SK-N-SH treated with all-trans-retinoic acid at 6 μM for 48 hours (cell line): ENCODE results near the gene RBM45.

Experiments
- ISL1 ChIP-seq: fragments of 250-450 bp; sonication (Bioruptor Pico); IDR thresholded peaks from 2 replicates; pipeline ENCODE4 v2.1.2; 2022; ENCODE audit warnings: mild to moderate bottlenecking, moderate library complexity
- OSR1 ChIP-seq: fragments of 250-450 bp; sonication (Bioruptor Pico); IDR thresholded peaks from 2 replicates; pipeline ENCODE4 v1.8.0; 2022; ENCODE audit warnings: moderate library complexity, mild to moderate bottlenecking, inconsistent platforms
- PATZ1 ChIP-seq: fragments of 250-450 bp; sonication (Bioruptor Pico); IDR thresholded peaks from 2 replicates; pipeline ENCODE4 v1.8.0; 2020; ENCODE audit warnings: mild to moderate bottlenecking, moderate library complexity, borderline replicate concordance
- RARB ChIP-seq: fragments of 250-450 bp; sonication (Bioruptor Pico); IDR thresholded peaks from 2 replicates; pipeline ENCODE4 v1.8.0; 2021; ENCODE audit warnings: mild to moderate bottlenecking, moderate library complexity
- SNAI2 ChIP-seq: fragments of 250-450 bp; sonication (Bioruptor Pico); IDR thresholded peaks from 2 replicates; pipeline ENCODE4 v1.5.0; 2020; ENCODE audit warnings: mild to moderate bottlenecking, moderate library complexity
- TOX ChIP-seq: fragments of 250-450 bp; sonication (Bioruptor Pico); IDR thresholded peaks from 2 replicates; pipeline ENCODE4 v1.8.0; 2021; ENCODE audit warnings: mild to moderate bottlenecking, moderate library complexity, borderline replicate concordance
- ZFP3 ChIP-seq: fragments of 250-450 bp; sonication (Bioruptor Pico); IDR thresholded peaks from 2 replicates; pipeline ENCODE4 v1.5.0; 2020; ENCODE audit warnings: mild to moderate bottlenecking, moderate library complexity
- ZFP30 ChIP-seq: fragments of 450-650 bp; formaldehyde crosslinking; IDR thresholded peaks from 2 replicates; pipeline ENCODE4 v1.5.0; 2022; ENCODE audit warnings: mild to moderate bottlenecking, moderate library complexity
- ZNF70 ChIP-seq: fragments of 450-650 bp; formaldehyde crosslinking; IDR thresholded peaks from 2 replicates; pipeline ENCODE4 v1.5.0; 2020; ENCODE audit warnings: mild to moderate bottlenecking, moderate library complexity
- TF ChIP-seq, protein P1 (sequence below): fragments of 250-450 bp; sonication (Bioruptor Pico); IDR thresholded peaks from 2 replicates; pipeline ENCODE4 v1.8.0; 2021; ENCODE audit warnings: low read depth, mild to moderate bottlenecking, moderate library complexity, borderline replicate concordance
- TF ChIP-seq, protein P2 (sequence below): fragments of 250-450 bp; sonication (Bioruptor Pico); IDR thresholded peaks from 2 replicates; pipeline ENCODE4 v1.5.1; 2020; ENCODE audit warnings: low read depth, mild to moderate bottlenecking, moderate library complexity
- TF ChIP-seq, protein P3 (sequence below): fragments of 250-450 bp; sonication (Bioruptor Pico); IDR thresholded peaks from 2 replicates; pipeline ENCODE4 v1.5.1; 2021; ENCODE audit warnings: mild to moderate bottlenecking, moderate library complexity

DNA sequence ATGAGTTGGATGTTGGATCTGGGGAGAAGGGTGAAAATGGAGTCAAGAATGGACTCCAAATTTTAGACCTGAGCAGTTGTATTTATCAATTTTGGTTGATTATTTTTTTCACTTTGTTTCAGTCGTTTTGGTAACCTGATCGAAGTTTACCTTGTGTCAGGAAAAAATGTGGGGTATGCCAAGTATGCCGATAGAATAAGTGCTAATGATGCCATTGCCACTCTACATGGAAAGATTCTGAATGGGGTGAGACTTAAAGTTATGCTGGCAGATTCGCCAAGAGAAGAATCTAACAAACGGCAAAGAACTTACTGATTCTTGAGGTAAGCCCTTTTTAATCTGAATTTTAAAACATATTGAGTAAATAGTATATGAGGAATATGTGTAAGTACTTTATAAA lies 13.6 kb downstream of the RBM45 start:
- TF ChIP-seq PATZ1 (no peak), SNAI2 (no peak), ZNF70 (CRISPR knock-in tag) (no peak), OSR1 (CRISPR knock-in tag) (no peak), TOX (no peak), RARB (no peak), ZFP3 (CRISPR knock-in tag) (no peak), ISL1 (CRISPR knock-in tag) (no peak), ZFP30 (CRISPR knock-in tag) (no peak)
- TF ChIP-seq, protein P1, sequence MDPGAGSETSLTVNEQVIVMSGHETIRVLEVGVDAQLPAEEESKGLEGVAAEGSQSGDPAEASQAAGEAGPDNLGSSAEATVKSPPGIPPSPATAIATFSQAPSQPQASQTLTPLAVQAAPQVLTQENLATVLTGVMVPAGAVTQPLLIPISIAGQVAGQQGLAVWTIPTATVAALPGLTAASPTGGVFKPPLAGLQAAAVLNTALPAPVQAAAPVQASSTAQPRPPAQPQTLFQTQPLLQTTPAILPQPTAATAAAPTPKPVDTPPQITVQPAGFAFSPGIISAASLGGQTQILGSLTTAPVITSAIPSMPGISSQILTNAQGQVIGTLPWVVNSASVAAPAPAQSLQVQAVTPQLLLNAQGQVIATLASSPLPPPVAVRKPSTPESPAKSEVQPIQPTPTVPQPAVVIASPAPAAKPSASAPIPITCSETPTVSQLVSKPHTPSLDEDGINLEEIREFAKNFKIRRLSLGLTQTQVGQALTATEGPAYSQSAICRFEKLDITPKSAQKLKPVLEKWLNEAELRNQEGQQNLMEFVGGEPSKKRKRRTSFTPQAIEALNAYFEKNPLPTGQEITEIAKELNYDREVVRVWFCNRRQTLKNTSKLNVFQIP (CRISPR knock-in tag): no peak
- TF ChIP-seq, protein P2, sequence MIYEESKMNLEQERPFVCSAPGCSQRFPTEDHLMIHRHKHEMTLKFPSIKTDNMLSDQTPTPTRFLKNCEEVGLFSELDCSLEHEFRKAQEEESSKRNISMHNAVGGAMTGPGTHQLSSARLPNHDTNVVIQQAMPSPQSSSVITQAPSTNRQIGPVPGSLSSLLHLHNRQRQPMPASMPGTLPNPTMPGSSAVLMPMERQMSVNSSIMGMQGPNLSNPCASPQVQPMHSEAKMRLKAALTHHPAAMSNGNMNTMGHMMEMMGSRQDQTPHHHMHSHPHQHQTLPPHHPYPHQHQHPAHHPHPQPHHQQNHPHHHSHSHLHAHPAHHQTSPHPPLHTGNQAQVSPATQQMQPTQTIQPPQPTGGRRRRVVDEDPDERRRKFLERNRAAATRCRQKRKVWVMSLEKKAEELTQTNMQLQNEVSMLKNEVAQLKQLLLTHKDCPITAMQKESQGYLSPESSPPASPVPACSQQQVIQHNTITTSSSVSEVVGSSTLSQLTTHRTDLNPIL (CRISPR knock-in tag): no peak
- TF ChIP-seq, protein P3, sequence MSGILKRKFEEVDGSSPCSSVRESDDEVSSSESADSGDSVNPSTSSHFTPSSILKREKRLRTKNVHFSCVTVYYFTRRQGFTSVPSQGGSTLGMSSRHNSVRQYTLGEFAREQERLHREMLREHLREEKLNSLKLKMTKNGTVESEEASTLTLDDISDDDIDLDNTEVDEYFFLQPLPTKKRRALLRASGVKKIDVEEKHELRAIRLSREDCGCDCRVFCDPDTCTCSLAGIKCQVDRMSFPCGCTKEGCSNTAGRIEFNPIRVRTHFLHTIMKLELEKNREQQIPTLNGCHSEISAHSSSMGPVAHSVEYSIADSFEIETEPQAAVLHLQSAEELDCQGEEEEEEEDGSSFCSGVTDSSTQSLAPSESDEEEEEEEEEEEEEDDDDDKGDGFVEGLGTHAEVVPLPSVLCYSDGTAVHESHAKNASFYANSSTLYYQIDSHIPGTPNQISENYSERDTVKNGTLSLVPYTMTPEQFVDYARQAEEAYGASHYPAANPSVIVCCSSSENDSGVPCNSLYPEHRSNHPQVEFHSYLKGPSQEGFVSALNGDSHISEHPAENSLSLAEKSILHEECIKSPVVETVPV (CRISPR knock-in tag): no peak
